Cardiac septum (tissue), 1 donor: ENCODE results near the gene CTU1. TPM values are rescaled to one million over a fixed set of nuclear protein-coding genes. Genes with fewer than 3 reads are reported as not detected.
A peak's percentile ranks its signal among the peaks of the same experiment; 100 is the strongest.

Experiments
- DNase-seq: peaks from one replicate; pipeline ENCODE4 v3.0.0-alpha.2; 2020; ENCODE audit warnings: low spot score
- intact Hi-C: fragments of 100-400 bp; cut with DNase I; formaldehyde crosslinking; loops from one replicate; pipeline ENCODE4 v1.14.0; 2022
- total RNA-seq: library from RNA; stranded (reverse); fragmentation: NEBNext Ultra II Directional; extraction: Animal tissue kit (Norgen Biotek cat#: 25700); gene quantifications from one replicate; pipeline ENCODE4 v1.2.1, GENCODE V29; 2021
- donor health status: DM: no; HTN: no; CAD: no.

CTU1 gene
- total RNA-seq, 1 donor from 2014 or later: 4.2 TPM

- DNase-seq: peak; percentile 38
- intact Hi-C loops: no loop called here
These were observed 6.0 kb upstream of the CTU1 start for GRCh38 chr19:51114087-51114729.

GRCh38 chr19:51111606-51112005 lies 3.4 kb upstream of the CTU1 start:
- intact Hi-C loops: no loop called here
- DNase-seq: peak; percentile 26

GRCh38 chr19:51110666-51110971 lies 2.4 kb upstream of the CTU1 start:
- intact Hi-C loops: no loop called here
- no peak for DNase-seq

DNA sequence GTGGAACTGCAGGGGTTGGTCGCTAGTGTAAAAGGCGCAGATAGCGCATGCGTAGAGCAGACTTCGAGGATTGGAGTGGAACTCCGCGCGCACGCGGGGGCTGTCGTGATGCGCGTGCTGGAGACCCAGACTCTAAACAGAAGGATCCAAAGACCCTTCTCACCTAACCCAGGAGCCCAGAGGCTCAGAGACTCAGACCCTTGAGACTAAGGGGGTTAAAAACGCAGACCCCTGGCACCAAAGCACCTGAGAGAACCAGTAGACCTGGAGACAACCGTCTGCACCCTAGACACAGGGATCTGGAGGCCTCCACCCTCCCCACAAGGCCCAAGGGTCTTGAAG lies 567 bp upstream of the CTU1 start:
- DNase-seq: no peak
- intact Hi-C loops: loop anchor here (10.0 kb wide), 1 partner anchor 486 kb away; no protein-coding TSS in a partner anchor

DNA sequence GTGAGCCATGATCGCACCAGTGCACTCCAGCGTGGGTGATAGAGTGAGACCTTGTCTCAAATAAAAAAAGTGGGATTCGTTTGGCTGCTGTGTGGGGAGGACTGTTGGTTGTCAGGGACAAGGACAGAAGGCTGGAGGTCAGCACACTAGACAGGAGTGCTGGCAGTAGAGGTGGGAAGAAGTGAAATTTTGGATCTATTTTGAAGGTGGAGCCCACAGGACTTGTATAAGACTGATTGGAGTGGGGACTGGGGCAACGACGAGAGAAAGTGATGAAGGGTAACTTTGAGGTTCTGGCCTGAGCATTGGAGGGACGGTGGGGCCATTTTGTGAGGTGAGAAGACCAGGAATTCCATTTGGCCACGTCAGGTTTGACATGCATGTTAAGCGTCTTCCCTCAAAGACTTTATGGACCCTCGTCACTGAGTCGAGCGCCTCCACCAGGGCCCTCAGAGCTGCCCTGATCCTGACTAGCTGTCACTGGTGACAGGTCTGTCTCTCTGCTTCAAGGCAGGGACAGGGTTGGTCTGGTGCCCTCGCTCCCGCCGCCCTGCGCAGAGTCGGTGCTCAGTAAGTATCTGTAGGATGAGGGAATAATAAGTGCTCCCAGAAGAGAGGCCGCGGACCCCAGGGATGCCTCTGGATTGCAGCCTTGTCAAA lies 673 bp downstream of the CTU1 start:
- DNase-seq: no peak
- intact Hi-C loops: loop anchor here (10.0 kb wide), 1 partner anchor 487 kb away; no protein-coding TSS in a partner anchor

- DNase-seq: no peak
- intact Hi-C loops: loop anchor here (10.0 kb wide), 1 partner anchor 491 kb away; no protein-coding TSS in a partner anchor
These were observed 4.3 kb downstream of the CTU1 start for GRCh38 chr19:51103926-51104341.

GRCh38 chr19:51102991-51103390 lies 5.2 kb downstream of the CTU1 start:
- intact Hi-C loops: loop anchor here (10.0 kb wide), 1 partner anchor 492 kb away; no protein-coding TSS in a partner anchor
- DNase-seq: no peak

GRCh38 chr19:51101171-51101865 lies 6.9 kb downstream of the CTU1 start:
- intact Hi-C loops: loop anchor here (10.0 kb wide), 1 partner anchor 493 kb away; no protein-coding TSS in a partner anchor

GRCh38 chr19:51100601-51101000 lies 7.6 kb downstream of the CTU1 start:
- DNase-seq: no peak
- intact Hi-C loops: loop anchor here (10.0 kb wide), 1 partner anchor 494 kb away; no protein-coding TSS in a partner anchor

More at GRCh38 chr19:51101171-51101865, 6.9 kb downstream of the CTU1 start:
- no peak for DNase-seq

DNA sequence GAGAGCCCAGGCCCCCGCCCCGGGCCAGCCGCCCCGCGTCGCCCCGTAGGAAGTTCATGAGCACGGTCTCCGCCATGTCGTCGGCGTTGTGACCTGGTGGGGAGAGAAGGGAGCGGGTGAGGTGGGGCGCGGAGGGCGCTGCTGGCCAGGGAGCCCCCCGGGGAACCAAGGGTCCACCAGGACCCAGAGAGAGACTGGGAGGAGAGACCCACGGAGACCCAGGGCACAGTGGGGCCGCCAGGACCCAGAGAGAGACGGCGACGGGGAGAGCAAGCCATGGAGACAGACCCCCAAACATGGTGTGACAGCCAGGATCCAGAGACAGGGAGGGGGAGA lies 9.2 kb downstream of the CTU1 start:
- intact Hi-C loops: loop anchor here (10.0 kb wide), 1 partner anchor 164 kb away; no protein-coding TSS in a partner anchor
- no peak for DNase-seq

DNA sequence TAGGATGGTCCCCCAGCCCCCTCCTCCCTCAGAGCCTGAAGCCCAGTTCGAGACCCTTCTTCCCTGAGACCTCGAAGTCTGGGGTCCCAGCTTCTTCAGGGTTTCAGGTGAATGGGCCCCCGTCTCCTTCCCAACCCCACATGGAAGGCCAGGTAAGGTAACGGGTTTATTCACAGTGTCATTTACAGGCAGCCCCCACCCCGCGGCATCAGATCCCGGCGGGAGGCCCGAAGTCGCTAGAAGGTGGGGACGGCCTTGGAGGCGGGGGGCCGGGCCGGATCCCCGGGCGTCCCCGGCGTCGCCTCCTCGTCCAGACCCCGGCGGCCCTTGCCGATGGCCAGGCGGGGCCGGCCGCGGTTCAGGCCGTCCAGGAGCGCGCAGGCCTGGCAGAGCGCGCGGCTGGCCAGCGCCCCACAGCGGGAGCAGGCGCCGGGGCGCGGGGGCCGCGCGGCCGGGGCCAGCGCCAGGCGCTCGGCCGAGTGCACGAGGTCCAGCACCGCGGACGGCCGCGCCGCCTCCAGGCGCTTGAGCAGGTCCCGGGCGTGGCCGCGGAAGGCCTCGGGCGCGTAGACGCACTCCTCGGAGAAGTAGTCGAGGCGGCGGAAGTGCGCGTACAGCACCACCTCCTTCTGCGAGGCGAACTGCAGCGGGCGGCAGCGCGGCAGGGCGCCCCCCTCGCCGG lies 9.7 kb downstream of the CTU1 start:
- intact Hi-C loops: loop anchor here (10.0 kb wide), 1 partner anchor 164 kb away; no protein-coding TSS in a partner anchor

GRCh38 chr19:51097796-51098195 lies 10.4 kb downstream of the CTU1 start:
- DNase-seq: no peak
- intact Hi-C loops: loop anchor here (10.0 kb wide), 1 partner anchor 163 kb away; no protein-coding TSS in a partner anchor

More for the DNA sequence above, 9.7 kb downstream of the CTU1 start:
- DNase-seq: no peak

GRCh38 chr19:51097166-51097738 lies 11.0 kb downstream of the CTU1 start:
- intact Hi-C loops: loop anchor here (10.0 kb wide), 1 partner anchor 162 kb away; no protein-coding TSS in a partner anchor
- DNase-seq: peak; percentile 88

DNA sequence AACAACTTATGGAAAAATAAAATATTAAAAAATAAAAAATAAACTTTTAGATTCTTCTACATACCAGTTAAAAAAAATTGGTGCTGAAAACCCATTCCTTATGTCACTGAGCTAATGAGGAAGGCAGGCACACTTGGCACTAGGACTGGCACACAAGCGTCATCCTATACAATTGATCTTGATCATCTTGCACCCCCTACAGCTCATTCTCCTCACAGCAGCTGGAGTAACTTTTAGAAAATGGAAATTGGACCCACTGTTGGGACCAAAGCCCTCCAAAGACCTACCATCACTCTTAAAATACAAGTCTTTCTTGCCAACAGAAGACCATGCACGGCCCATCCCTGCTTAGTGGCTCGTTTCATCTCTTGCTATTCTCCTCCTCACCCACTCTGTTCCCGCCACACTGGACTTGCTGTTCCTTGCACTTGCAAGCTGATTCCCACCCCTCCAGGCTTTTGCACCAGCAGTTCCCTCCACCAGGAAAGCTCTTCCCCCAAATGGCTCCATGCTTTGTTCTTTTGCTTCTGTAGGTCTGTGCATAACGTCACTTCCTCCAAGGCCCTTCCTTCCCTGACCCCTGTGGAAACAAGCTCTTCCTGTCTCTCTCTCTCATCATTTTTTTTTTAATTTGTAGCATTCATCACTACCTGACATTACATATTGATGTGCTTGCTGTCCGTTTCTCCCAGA lies 11.6 kb downstream of the CTU1 start:
- intact Hi-C loops: loop anchor here (10.0 kb wide), 1 partner anchor 162 kb away; no protein-coding TSS in a partner anchor
- no peak for DNase-seq

DNA sequence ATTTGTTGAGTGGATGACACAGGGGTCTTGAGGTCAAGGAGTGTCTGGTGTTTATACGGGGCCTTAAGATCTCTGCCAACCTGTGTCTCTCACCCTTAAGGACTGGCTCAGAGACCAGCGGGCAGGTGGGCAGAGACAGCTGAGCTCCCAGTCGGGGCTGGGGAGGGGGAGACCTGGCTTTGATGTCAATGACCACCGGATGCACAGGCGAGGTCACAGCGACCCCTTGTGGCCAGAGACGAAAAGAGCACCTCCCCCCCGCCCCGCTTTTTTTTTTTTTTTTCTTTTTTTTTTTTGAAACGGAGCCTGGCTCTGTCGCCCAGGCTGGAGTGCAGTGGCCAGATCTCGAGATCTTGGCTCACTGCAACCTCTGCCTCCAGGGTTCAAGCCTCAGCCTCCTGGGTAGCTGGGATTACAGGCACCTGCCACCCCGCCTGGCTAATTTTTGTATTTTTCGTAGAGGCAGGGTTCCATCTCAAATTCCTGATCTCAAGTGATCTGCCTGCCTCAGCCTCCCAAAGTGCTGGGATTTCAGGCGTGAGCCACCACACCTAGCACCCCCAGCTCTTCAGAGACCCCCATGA lies 13.4 kb downstream of the CTU1 start:
- DNase-seq: no peak
- intact Hi-C loops: loop anchor here (2.0 to 10.0 kb wide), 2 partner anchors 74 to 160 kb away; no protein-coding TSS in a partner anchor

- no peak for DNase-seq
- intact Hi-C loops: loop anchor here (2.0 to 10.0 kb wide), 2 partner anchors 73 to 159 kb away; no protein-coding TSS in a partner anchor
These were observed 14.5 kb downstream of the CTU1 start for GRCh38 chr19:51093510-51094345.

DNA sequence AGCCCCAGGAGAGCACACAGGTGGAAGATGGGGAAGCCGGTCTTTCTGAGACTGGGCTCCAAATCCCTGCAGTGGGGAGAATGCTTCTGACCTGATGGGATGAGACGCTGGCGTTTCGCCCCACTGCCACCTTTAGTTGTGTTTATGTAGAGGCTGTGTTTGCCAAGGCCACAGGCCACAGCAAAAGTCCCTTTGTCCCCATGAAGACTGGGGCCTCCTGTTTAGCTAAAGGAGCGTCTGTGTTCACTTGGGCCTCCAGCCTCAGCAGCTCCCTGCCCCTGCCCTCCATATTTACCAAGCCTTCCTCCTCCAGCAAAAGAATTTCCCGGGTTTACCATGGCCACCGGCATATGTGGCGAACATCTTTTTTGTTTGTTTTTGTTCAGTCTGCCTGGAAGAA lies 15.1 kb downstream of the CTU1 start:
- peak; percentile 68 for DNase-seq
- intact Hi-C loops: loop anchor here (10.0 kb wide), 1 partner anchor 158 kb away; no protein-coding TSS in a partner anchor
